Lower leg skin (tissue), 3 donors: ENCODE data around the gene RTL5.

Experiments
- POLR2A ChIP-seq, 2 donors: fragments of 450-650 bp; IDR thresholded peaks; one replicate each; pipeline ENCODE4 v1.6.1; 2016 to 2017; ENCODE audit warnings: antibody characterized with exemption in 2 of 2, mild to moderate bottlenecking in 1 of 2, moderate library complexity in 1 of 2
- TF ChIP-seq, protein P1 (sequence below), 3 donors: fragments of 450-650 bp; IDR thresholded peaks; one replicate each; pipeline ENCODE4 v1.5.1; 2016; ENCODE audit warnings: antibody characterized with exemption in 3 of 3, mild to moderate bottlenecking in 3 of 3, moderate library complexity in 2 of 3

DNA sequence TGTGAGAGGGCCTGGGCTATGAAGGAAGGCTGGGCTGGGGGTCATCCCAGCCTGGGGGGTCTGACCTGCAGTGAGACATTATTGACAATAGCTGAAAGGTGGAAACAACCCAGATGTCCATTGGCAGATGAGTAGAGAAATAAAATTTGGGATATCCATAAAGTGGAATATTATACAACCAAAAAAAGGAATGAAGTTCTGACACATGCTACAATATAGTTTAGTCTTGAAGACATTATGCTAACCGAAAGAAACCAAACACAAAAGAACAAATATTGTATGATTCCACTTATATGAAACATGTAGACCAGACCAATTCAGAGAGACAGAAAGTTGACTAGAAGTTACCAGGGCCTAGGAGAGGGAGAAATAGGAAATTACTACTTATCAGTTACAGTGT lies 44.7 kb downstream of the RTL5 start:
- TF ChIP-seq, protein P1, sequence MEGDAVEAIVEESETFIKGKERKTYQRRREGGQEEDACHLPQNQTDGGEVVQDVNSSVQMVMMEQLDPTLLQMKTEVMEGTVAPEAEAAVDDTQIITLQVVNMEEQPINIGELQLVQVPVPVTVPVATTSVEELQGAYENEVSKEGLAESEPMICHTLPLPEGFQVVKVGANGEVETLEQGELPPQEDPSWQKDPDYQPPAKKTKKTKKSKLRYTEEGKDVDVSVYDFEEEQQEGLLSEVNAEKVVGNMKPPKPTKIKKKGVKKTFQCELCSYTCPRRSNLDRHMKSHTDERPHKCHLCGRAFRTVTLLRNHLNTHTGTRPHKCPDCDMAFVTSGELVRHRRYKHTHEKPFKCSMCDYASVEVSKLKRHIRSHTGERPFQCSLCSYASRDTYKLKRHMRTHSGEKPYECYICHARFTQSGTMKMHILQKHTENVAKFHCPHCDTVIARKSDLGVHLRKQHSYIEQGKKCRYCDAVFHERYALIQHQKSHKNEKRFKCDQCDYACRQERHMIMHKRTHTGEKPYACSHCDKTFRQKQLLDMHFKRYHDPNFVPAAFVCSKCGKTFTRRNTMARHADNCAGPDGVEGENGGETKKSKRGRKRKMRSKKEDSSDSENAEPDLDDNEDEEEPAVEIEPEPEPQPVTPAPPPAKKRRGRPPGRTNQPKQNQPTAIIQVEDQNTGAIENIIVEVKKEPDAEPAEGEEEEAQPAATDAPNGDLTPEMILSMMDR (IDR thresholded peaks at IDR 0.05) = no peak
- TF ChIP-seq POLR2A (IDR thresholded peaks at IDR 0.05) = no peak
